HG03175 (cell line): ENCODE data around the gene CYP27C1.

Source experiments
- ATAC-seq: cut with Tn5 transposase; IDR thresholded peaks from one replicate; pipeline ENCODE4 v1.9.1; 2021; ENCODE audit warnings: mild to moderate bottlenecking, moderate library complexity; ENCODE audit not compliant: unreplicated experiment

Gene CYP27C1

DNA sequence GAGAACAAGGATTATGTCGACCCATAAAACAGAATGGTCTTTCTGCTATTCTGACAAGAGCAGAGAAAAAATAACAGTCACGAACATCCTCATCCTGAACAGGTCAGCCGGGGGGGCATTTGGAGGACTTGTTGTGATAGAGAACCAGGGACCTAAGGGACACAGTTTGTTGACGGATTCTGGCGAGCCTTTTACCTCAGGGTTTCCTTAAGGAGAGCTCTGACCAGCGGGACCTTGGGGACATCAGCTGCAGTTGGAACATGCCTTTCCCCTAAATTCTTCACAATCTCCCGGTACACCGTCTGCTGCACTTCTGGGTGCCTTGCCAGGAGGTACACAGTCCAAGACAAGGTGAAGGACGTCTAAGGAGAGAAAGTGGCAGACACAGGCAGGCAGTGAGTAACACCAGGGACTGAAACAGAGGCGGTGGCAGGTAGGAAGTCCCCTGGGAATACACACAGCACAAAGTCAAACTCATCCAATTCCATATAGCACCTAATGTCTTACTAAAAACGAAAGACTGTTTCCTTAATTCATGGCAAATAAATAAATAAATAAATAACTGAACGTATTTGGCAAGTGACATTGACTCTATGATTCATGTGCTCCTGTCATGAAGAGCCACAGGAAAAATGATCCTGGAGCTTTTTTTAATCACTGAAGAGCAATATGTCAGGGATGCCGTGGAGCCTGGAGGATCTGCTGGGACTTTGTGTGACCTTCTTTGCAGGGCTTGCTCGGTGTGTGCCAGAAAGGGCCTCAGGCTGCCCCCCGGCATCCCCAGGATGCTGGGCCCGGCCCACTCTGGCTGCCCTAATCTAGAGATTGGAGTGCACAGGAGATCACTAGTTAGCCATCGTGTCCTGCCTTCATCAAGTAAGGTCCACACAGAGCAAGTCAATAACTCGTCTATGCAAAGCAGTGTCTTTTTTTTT, 24.7 kb downstream of the CYP27C1 start:
- no peak for ATAC-seq

DNA sequence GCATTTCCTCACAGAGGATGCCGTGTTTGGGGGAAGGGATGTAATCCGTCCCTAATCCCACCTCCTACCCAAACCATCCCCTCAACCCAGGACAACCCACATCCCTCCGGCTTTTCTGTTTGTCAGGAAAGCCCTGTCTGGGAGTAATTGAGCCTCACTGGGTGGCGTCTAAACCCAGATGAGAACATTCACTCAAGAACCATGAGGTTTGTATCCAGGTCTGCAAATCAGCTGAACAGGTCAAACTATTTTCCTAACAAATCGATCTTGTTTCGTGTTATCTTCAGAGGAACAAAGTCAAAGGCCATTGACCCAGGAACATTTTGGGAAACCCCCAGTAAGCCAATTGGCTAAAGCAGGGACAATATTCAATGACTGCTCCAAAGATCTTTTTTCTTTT, 25.7 kb downstream of the CYP27C1 start:
- no peak for ATAC-seq

DNA sequence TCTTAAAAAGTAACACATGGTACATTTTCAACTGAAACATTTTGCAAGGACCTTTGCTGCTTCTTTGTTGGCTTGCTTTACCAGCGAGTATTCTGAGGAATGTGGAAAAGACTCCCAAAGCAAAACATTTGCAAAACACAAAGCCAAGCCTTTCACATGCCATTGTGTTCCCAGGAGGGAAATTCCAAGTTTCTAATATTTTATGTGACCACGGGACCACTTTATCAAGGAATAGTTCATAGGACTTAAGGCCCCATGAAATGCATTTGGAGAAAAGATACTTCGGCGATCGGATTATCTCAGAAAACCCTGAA, 26.2 kb downstream of the CYP27C1 start:
- ATAC-seq: no peak

DNA sequence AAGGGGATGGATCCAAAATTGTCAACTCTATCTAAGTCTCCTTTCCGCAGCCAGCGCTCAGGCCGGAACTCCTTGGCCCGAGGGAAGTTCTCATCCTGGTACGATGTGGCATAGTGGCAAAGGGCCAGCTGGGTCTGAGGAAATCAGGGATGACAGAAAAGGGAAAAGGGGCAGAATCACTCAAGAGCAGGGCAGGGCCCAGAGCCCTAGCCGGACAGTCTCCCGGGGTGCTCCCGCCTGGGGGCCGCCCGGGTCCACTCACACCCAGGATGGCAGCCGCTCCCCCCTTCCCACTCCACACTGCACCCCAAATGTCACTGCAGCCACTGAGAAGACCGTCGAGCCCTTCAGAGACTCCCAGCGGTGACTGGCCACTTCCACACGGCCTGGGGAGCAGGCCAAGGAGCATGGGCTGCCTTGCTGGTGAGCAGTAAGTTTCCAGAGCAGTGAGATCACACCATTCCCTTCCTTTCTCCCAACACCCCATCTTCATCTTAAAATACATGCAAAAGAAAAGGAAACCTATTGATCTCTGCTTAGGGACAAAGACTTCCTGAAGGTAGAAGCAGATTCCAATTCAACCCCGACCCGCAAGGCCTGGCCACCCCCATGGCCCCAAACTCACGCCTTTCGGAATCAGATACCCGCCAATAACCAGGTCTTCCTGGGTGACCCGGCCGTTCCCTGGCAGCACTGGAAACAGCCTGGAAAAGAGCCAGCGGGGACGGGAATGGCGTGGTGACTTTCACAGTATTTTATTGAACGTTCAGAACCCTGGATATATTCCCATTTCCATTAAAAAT, 26.7 kb downstream of the CYP27C1 start:
- ATAC-seq: no peak

DNA sequence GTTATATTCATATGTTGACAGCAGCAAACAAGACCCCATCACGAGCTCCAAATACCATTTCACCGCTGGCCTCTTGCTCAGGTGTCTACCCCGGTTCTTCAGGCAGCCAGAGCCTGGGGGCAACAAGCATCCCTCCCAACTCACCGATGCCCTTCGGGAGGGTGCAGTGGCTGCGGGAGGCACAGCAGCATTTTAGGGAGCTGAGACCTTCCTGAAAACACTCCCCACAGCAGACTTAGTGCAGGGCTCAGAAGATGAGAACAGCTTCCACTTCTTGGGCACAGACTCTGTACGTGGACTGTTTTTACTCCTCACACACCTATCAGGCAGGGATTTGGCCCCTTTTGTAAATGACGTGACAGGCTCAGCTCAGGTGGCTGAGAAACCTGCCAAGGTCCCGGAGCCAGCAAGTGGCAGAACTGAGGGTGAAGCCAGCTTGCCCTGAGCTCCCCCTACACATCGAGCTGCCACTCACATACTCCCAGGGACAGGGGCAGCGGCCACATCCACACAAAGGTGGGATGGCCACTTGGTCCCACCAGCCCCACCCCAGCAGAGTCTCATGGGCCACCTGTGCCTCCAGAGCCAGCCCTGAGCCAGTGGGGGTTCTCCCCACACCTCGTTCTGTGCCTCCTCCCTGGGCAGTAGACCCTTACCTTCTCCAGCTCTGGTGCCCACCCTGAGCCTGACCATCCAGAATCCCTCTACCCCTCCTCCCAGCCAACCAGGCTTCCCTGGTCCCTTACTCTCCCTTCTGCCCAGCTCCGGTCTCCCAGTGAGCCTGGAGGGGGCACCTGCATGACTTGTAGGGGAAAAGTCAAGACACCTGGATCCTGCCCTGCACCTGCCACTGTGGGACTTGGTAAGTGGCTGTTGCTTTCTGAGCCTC, 28.5 kb downstream of the CYP27C1 start:
- no peak for ATAC-seq

DNA sequence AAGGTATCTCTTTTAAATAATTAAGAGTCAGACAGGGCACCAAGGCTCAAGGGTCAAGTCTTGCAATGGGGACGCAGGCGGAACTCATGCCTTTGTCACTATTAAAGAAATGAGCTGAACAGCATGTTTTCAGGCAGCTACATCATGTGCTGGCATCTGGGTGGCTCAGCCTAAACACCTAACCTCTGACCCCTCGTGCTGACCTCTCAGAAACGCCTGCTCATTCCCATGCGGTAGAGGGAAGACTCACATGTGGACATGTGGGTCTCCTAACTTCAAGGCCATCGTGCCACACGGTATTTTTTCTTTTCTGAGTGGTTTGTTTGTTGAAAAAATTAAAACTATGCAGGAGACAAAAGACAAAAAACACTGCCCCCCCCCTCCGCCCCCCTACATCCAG, 31.3 kb downstream of the CYP27C1 start:
- ATAC-seq: no peak

DNA sequence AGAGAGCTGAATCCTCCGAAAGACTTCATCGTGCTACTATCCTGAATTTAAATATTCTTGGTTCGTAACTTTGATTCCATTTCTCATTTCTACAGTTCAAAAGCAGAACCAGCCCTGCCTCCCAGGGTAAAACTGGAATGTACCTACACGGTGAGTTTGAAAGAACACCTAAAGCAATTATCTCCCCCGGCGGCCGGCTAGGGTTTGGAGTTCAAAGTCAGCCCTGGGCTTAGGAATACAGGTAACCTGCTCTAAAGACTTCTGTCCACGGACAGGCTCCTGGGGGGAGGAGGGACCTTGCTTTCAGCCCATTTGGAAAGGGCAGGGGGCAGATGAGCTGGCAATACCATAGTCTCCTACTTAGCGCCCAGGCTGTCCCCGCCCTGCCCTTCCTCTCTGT, 32.3 kb downstream of the CYP27C1 start:
- no peak for ATAC-seq

DNA sequence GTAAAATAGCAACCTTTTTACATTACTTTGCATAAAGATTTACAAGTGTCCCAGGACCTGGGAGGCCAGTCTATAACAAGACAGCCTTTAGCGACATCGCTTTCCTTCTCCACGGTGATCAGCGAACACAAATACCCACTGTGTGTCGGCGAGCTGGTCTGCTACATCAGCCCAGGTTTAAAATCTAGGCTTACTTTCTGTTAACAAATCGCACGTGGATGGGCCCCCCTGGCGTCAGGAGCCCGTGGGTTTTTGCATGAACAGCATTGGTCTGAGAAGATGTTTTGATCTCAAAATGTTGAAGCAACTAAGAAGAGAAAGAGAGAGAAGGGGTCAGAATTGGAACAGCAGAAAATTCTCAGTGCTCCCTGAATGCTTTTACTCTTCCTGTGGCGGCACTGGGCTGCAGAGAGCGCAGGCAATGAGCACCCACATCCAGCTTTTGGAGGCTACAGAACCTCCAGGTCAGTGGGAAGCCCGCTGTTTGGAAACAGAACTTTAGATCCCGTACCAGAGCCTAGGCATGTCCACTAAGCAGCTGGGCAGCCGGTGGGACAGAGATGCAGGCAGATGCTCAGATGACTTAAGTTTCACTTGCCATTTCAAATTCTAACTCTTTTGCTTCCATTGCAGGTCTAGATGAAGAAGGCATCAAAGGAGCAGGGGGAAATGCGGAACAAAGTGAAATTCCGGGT, 32.9 kb downstream of the CYP27C1 start:
- ATAC-seq: no peak

DNA sequence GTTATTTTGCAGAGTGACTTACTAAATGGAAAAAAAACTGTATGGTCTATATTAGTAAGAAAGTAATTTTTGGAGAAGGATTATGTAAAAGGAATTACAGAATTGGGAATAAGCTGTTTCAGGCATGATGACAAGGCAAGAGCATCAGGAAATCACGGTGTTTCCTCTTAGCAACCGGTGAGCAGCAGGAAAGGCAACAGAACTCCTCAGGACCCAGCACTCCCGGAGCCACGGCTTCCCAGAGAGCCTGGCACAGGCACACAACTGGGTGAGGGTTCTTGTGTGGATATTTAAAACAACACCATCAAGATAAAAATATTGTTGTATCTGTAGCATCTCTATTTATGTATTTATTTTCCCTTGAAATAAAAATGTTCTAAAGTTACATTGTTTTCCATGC, 34.4 kb downstream of the CYP27C1 start:
- ATAC-seq: no peak

DNA sequence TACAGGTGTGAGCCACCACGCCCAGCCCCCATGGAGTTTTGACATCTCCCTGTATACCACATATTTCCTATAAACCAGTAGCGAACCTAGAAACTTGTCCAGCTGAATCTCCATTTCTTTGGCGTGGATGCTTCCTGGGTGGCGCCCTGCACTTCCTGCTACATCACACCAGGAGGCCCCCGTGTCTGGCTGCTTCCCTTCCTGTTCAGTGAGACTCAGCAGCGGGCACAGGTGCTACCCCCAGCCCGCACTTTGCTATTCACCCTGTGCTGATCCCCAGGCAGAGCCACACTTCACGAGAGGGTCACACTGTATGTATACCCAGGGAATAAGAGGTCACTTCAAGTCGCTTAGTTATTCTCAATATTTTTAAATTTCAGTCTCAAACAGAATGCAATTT, 35.0 kb downstream of the CYP27C1 start:
- ATAC-seq: no peak

DNA sequence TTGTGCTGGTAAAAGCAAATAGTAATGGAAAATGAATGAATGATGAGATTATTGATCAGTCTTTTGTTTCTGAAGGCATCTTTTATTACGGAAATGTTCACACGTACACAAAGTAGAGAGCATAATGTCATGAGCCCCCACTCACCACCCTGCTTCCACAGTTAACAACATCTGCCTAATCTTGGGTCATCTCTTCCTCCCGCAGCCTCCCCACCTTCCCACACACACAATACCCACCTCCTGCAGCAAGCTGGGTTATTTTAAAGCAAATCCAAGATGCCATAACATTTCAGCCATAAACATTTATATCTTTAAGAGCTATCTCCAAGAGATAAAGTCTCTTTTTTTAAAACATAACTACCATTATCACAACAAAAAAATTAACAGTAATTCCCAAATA, 36.3 kb downstream of the CYP27C1 start:
- no peak for ATAC-seq

DNA sequence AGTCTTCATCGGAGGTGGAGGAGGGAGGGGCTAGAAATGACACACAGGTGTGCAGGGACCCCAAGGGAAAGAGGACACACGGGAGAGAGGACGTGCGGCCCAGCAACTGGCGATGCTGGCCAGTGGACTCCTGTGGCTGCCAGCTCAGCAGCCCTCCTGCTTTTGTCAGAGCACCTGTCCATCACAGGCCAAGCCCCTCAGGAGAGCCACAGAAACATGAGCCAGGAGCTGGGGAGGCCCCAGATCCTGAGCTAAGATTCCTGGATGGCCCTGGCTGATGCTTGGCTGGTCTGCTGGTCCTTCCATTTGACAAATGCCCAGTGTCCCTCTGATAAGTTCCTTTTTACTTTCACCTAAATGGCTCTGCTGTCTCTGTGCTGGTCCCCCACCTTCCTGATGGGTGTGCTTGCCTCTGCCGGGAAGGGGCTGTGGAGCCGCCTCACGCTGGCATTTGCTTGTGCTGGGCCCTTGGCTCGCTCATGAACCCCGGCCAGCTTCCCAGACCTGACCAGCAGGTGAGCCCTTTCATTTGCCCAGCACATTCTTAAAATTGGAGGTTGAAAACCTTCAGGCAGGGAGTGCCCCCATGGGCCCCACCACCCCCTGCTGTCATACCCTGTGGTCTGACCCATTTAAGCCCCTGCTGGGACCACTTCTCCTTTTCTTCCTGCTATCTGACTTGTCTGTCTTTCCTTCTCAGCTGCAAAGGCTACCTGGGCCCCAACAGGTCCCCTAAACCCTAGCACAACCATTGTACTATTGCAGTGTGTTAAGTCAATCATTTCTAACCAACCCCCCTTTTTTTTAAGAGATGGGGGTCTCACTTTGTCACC, 37.3 kb downstream of the CYP27C1 start:
- ATAC-seq: no peak

DNA sequence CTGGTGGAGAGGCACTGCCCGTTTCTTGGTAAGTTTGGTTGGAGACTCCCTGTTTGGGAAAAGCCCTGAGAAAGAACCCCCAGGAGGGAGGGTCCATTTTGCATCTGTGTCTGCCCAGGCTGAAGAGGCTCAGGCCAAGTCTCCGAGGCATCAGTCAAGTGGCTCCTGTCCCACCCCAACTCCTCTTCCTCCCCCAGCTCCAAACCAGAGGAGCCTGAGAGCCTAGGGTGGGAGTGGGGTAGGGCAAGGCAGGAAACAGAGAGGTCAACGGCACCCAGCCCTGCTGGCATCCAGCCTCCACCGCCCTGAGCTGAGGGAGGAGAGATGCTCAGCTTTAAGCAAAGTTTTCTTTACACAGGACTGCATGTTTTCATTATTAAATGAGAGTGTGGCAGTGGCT, 38.2 kb downstream of the CYP27C1 start:
- no peak for ATAC-seq

DNA sequence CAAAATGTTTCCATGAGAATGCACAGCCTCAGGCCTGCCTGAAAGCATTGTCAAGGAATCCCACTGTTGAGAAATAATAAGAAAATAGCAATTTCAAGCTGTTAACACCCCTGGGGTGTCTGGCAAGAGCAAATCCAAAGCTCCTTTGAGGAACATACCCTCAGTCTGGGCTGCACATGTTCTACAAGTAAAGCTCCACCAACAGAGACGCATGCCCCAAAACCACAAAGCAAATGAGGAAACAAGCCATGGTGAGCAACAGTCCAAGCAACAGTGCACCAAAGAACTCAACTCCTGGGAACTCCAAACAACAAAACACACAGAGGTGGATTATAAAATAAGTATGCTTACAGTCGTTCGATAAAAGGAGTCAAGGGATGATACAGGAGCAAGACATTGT, 40.3 kb downstream of the CYP27C1 start:
- no peak for ATAC-seq

DNA sequence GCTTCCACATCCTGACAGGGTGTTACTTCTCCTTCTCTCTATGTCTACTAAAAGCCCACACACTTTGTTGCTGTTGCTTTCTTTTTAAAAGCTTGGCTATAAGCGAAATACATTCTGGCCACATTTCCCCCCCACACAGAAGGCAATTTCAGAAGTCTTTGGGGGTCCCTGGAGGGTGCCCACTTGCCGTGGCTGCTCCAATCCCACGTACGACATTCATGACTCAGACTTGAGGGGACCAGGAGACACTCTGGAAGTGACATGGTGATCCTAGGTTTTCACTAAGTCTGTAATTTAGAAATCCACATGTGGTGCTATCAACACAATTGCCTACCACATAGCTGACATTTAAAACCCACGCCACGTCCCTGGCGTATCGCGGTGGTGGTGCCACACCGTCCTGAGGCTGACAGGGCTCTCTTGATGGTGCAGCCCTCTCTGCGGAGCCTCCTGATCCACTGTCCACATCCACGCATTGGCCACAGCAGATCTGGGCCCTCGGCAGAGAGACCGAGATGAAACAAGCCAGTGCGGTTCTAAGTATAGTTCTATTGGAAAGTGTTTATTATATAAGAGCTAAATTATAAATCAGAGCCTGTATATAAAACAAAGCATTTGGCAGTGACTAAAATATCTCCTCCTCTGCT, 42.4 kb downstream of the CYP27C1 start:
- ATAC-seq: no peak

DNA sequence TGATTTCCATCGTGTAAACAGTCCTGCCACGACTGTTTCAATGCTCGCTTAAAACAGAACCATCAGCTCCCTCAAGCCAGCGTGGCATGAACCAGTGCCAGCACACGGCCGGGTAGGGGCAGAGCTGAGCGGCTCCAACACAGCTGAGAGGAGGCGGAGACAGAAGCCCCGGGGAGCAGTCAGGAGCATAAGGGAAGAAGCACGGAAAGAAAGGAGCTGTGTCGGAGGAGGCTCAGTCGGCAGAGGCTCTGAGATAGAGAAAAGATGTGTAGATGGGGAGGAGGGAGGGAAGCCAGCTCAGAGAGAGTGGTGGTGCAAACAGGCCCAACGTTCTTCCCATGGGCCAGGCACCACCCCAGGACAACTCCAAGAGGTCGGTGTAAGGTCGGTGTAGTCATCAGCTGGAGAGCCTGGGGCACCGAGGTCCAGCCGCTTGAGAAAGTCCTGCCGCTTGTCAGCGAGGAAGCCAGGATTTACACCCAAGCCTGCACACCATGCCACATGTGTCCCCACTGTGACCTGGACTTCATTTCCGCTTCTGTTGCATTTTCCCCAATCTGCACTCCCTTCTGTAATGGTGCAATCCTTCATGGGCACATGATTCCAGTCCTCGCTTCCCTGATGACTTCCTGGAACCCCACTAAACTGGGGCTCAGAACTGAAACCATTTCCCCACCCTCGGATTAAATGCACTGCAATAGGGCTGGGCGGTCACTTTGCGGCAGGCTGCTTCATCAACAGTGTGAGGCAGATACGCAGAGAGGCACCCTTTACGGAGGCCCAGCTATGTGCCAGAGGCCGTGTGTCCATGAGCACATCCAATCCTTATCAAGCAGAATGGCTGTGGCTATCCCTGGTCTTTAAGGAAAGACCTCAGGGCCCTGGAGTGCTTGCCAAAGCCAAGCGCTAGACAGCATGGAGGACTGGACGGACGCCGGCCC, 43.5 kb downstream of the CYP27C1 start:
- ATAC-seq: no peak

DNA sequence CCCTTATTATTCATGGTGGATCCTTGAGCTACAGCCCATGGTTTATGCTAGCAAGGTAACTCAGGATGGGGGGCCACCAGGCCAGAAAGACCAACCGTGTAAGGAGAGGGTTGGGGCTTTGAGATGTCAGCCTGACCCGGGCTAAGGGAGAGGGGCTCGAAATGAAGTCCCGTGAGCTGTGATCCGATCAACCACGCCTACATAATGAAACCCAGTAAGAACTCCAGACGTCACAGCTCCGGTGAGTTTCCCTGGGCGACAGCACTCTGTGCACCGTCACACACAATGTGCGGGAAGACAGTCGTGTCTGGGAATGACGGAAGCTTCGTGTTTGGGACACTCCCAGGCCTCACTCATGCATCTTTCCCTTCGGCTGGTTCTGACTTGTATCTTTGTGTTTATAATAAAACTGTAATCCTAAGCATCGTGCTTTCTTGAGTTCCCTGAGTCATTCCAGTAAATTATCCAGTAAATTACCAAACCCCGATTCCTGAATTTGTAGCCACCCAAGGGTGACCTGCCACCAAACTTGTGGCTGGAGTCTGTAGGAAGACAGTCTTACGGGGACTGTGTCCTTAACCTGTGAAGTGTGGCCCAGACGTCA, 44.2 kb downstream of the CYP27C1 start:
- ATAC-seq: no peak
